Raji (cell line): ENCODE results near the gene KRT85.

ENCODE experiments used
- POLR2A ChIP-seq: IDR thresholded peaks from 2 replicates; pipeline ENCODE4 v1.6.1; 2011; ENCODE audit warnings: low read depth, low read length, control low read depth; ENCODE audit not compliant: insufficient read depth

Gene KRT85

GRCh38 chr12:52362118-52362726 lies 5.1 kb downstream of the KRT85 start:
- no peak for TF ChIP-seq POLR2A

GRCh38 chr12:52361553-52361952 lies 5.7 kb downstream of the KRT85 start:
- no peak for TF ChIP-seq POLR2A

GRCh38 chr12:52360663-52361271 lies 6.5 kb downstream of the KRT85 start:
- TF ChIP-seq POLR2A = no peak

- TF ChIP-seq POLR2A = no peak
Measured at GRCh38 chr12:52360106-52360662, 7.1 kb downstream of the KRT85 start.

GRCh38 chr12:52359621-52360061 lies 7.6 kb downstream of the KRT85 start:
- no peak for TF ChIP-seq POLR2A

GRCh38 chr12:52358575-52359350 lies 8.5 kb downstream of the KRT85 start:
- no peak for TF ChIP-seq POLR2A

GRCh38 chr12:52356762-52357580 lies 10.3 kb downstream of the KRT85 start:
- no peak for TF ChIP-seq POLR2A

GRCh38 chr12:52356031-52356761 lies 11.1 kb downstream of the KRT85 start:
- TF ChIP-seq POLR2A = no peak

- no peak for TF ChIP-seq POLR2A
Measured at GRCh38 chr12:52355176-52355575, 12.1 kb downstream of the KRT85 start.

GRCh38 chr12:52354200-52354599 lies 13.1 kb downstream of the KRT85 start:
- TF ChIP-seq POLR2A = no peak

- TF ChIP-seq POLR2A = no peak
Measured at GRCh38 chr12:52353766-52354165, 13.5 kb downstream of the KRT85 start.

- TF ChIP-seq POLR2A = no peak
Measured at GRCh38 chr12:52352951-52353350, 14.3 kb downstream of the KRT85 start.

GRCh38 chr12:52351196-52352059 lies 15.9 kb downstream of the KRT85 start:
- TF ChIP-seq POLR2A = no peak
